Left ventricle myocardium inferior (tissue), 1 donor: Measurements from ENCODE around the gene WDR82. TPM values are rescaled to one million over a fixed set of nuclear protein-coding genes. Genes with fewer than 3 reads are reported as not detected.

Experiments
- DNase-seq: peaks from one replicate; pipeline ENCODE4 v3.0.0-alpha.2; 2020
- H3K27ac ChIP-seq: fragments of 200-600 bp; replicated peaks from 2 replicates; pipeline ENCODE4 v1.8.0; 2021
- H3K27me3 ChIP-seq: fragments of 200-600 bp; 2 replicates; pipeline ENCODE4 v1.8.0; 2021; ENCODE audit warnings: low read depth
- H3K36me3 ChIP-seq: fragments of 200-600 bp; 2 replicates; pipeline ENCODE4 v1.8.0; 2021
- H3K4me1 ChIP-seq: fragments of 200-600 bp; 2 replicates; pipeline ENCODE4 v1.8.0; 2021
- H3K4me3 ChIP-seq: fragments of 200-600 bp; 2 replicates; pipeline ENCODE4 v1.8.0; 2021; ENCODE audit warnings: mild to moderate bottlenecking, moderate library complexity
- H3K9me3 ChIP-seq: fragments of 200-600 bp; replicated peaks from 2 replicates; pipeline ENCODE4 v1.8.0; 2021
- CTCF ChIP-seq: fragments of 200-600 bp; IDR thresholded peaks from 2 replicates; pipeline ENCODE4 v1.8.0; 2021; ENCODE audit warnings: antibody characterized with exemption, mild to moderate bottlenecking, borderline replicate concordance
- intact Hi-C: fragments of 100-400 bp; cut with micrococcal nuclease; formaldehyde crosslinking; loops from one replicate; pipeline ENCODE4 v1.11.0; 2022
- total RNA-seq: library from RNA; stranded (reverse); fragmentation: NEBNext Ultra II Directional; extraction: Animal tissue kit (Norgen Biotek cat#: 25700); gene quantifications from one replicate; pipeline ENCODE4 v1.2.1, GENCODE V29; 2021
- donor health status: DM: no; HTN: yes; CAD: no; lungs with severe emphysema.

WDR82 gene
- total RNA-seq, 1 donor from 2014 or later = 61.6 TPM

- intact Hi-C loops = no loop called here
- Histone ChIP-seq H3K27me3 (no peaks in the 10 kb centered on the region), H3K36me3 (no peaks in the 10 kb centered on the region), H3K27ac (no peak overlapping the region), H3K4me3 (no peak overlapping the region), H3K4me1 (peaks cover 17% of the 10 kb centered on the region), H3K9me3 (no peaks in the 10 kb centered on the region)
- TF ChIP-seq CTCF = no peak
- no peak for DNase-seq
Measured at GRCh38 chr3:52323526-52324295, 45.3 kb upstream of the WDR82 start.

- intact Hi-C loops = no loop called here
- Histone ChIP-seq H3K27ac (no peak overlapping the region), H3K9me3 (no peaks in the 10 kb centered on the region), H3K4me3 (no peak overlapping the region), H3K27me3 (no peaks in the 10 kb centered on the region), H3K36me3 (no peaks in the 10 kb centered on the region), H3K4me1 (peaks cover 29% of the 10 kb centered on the region)
- TF ChIP-seq CTCF = no peak
- no peak for DNase-seq
Measured at GRCh38 chr3:52322466-52322865, 44.0 kb upstream of the WDR82 start.

GRCh38 chr3:52321481-52321880 is 43.0 kb upstream of the WDR82 start:
- H3K27me3 ChIP-seq = no peaks in the 10 kb centered on the region
- no peaks in the 10 kb centered on the region for H3K36me3 ChIP-seq
- DNase-seq = no peak
- peaks cover 34% of the 10 kb centered on the region for H3K4me1 ChIP-seq
- intact Hi-C loops = no loop called here
- H3K9me3 ChIP-seq = no peaks in the 10 kb centered on the region
- no peak overlapping the region for H3K4me3 ChIP-seq
- no peak for TF ChIP-seq CTCF
- H3K27ac ChIP-seq = no peak overlapping the region

GRCh38 chr3:52319921-52320595 is 41.6 kb upstream of the WDR82 start:
- intact Hi-C loops = no loop called here
- no peak for TF ChIP-seq CTCF
- Histone ChIP-seq H3K4me3 (no peak overlapping the region), H3K27me3 (no peaks in the 10 kb centered on the region), H3K9me3 (no peaks in the 10 kb centered on the region), H3K36me3 (no peaks in the 10 kb centered on the region), H3K27ac (no peak overlapping the region), H3K4me1 (peaks cover 34% of the 10 kb centered on the region)
- no peak for DNase-seq

GRCh38 chr3:52318186-52318816 is 39.9 kb upstream of the WDR82 start:
- intact Hi-C loops = no loop called here
- no peak for DNase-seq
- Histone ChIP-seq H3K9me3 (no peaks in the 10 kb centered on the region), H3K4me1 (peaks cover 35% of the 10 kb centered on the region), H3K36me3 (no peaks in the 10 kb centered on the region), H3K4me3 (peak overlapping the region; percentile 58), H3K27me3 (no peaks in the 10 kb centered on the region), H3K27ac (peak overlapping the region; percentile 27)
- no peak for TF ChIP-seq CTCF
